ENCODE results near the gene CCRL2. TPM values are rescaled to one million over a fixed set of nuclear protein-coding genes. Genes with fewer than 3 reads are reported as not detected.

Gene CCRL2
- total RNA-seq, 2 experiments from 2014 or later: 4.3 to 4.5 TPM

DNA sequence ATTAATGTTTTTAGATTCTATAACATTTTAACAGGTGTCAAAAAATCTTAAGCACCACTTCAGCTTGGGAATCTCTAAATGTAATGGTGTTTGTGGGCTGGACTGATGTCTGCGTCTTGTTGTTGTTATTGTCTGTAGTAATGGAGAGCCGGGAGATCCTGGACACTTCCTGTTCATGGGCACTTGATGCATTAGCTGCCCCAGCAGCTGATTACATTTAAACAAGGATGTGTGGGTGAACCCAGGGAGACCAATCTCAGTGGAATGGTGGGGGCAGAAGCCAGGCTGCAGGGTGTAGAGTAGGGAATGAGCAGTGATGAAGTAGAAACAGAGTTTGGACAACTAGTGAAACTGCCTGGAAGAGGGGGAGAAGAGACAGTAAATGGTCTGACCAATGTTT is 8.0 kb upstream of the CCRL2 start:
- ATAC-seq (ENCODE audit: poor library complexity) (no peak), DNase-seq (no peak)
- Mint-ChIP-seq H3K4me3 (no peak overlapping the region), H3K9me3 (no peaks in the 10 kb centered on the region), H3K27ac (no peak overlapping the region), H3K36me3 (ENCODE audit: low read depth) (no peaks in the 10 kb centered on the region), H3K4me1 (ENCODE audit: low read depth) (no peaks in the 10 kb centered on the region), H3K27me3 (no peaks in the 10 kb centered on the region)
- Histone ChIP-seq H3K9me3 (ENCODE audit: control insufficient read depth in 1 of 2, insufficient read depth in 1 of 2, low read length in 2 of 2) (no peaks in the 10 kb centered on the region), H3K27me3 (ENCODE audit: control insufficient read depth in 1 of 2, insufficient read depth in 2 of 2, low read length in 2 of 2) (no peaks in the 10 kb centered on the region), H3K4me1 (ENCODE audit: insufficient read depth, low read length) (peaks cover 6% of the 10 kb centered on the region), H3K27ac (ENCODE audit: low read depth in 1 of 2, low read length in 2 of 2) (no peak overlapping the region), H3K4me3 (ENCODE audit: low read length) (no peak overlapping the region), H3K36me3 (ENCODE audit: insufficient read depth, low read length) (no peaks in the 10 kb centered on the region)
- TF ChIP-seq, protein P1, sequence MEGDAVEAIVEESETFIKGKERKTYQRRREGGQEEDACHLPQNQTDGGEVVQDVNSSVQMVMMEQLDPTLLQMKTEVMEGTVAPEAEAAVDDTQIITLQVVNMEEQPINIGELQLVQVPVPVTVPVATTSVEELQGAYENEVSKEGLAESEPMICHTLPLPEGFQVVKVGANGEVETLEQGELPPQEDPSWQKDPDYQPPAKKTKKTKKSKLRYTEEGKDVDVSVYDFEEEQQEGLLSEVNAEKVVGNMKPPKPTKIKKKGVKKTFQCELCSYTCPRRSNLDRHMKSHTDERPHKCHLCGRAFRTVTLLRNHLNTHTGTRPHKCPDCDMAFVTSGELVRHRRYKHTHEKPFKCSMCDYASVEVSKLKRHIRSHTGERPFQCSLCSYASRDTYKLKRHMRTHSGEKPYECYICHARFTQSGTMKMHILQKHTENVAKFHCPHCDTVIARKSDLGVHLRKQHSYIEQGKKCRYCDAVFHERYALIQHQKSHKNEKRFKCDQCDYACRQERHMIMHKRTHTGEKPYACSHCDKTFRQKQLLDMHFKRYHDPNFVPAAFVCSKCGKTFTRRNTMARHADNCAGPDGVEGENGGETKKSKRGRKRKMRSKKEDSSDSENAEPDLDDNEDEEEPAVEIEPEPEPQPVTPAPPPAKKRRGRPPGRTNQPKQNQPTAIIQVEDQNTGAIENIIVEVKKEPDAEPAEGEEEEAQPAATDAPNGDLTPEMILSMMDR (IDR thresholded peaks at IDR 0.05): no peak
- POLR2A ChIA-PET: no interaction called here
- intact Hi-C loops (cut with DNase I, micrococcal nuclease): no loop called here
- CTCF ChIA-PET: no interaction called here

DNA sequence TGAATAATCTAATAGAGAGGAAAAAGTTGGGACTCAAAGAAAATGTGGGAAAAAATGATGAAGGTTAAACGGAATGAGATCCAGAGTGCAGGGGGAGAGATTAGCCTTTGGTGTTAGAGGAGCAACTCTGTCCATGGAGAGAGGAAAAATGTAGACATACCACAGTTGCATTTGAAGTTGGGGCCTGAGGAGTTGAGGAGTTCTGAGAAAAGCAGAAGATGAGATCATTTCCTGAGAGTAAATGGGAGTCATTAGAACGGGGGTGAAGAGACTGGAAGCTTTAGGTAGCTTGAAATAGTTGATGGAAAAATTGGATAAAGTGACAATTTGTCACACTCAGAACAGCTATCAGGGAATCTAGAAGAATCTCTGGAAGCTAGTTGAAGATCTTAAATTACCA is 7.5 kb upstream of the CCRL2 start:
- Mint-ChIP-seq H3K4me3 (no peak overlapping the region), H3K27ac (no peak overlapping the region), H3K9me3 (no peaks in the 10 kb centered on the region), H3K27me3 (no peaks in the 10 kb centered on the region), H3K36me3 (ENCODE audit: low read depth) (no peaks in the 10 kb centered on the region), H3K4me1 (ENCODE audit: low read depth) (no peaks in the 10 kb centered on the region)
- no peak overlapping the region for H3K27ac ChIP-seq (ENCODE audit: low read depth in 1 of 2, low read length in 2 of 2)
- H3K4me1 ChIP-seq (ENCODE audit: insufficient read depth, low read length): peaks cover 6% of the 10 kb centered on the region
- no peak for ATAC-seq (ENCODE audit: poor library complexity)
- no peak overlapping the region for H3K4me3 ChIP-seq (ENCODE audit: low read length)
- TF ChIP-seq, protein P1 (IDR thresholded peaks at IDR 0.05): no peak
- intact Hi-C loops (cut with DNase I, micrococcal nuclease): no loop called here
- no peaks in the 10 kb centered on the region for H3K27me3 ChIP-seq (ENCODE audit: control insufficient read depth in 1 of 2, insufficient read depth in 2 of 2, low read length in 2 of 2)
- ChIA-PET CTCF (no interaction called here), POLR2A (no interaction called here)
- H3K36me3 ChIP-seq (ENCODE audit: insufficient read depth, low read length): no peaks in the 10 kb centered on the region
- H3K9me3 ChIP-seq (ENCODE audit: control insufficient read depth in 1 of 2, insufficient read depth in 1 of 2, low read length in 2 of 2): no peaks in the 10 kb centered on the region
- no peak for DNase-seq

DNA sequence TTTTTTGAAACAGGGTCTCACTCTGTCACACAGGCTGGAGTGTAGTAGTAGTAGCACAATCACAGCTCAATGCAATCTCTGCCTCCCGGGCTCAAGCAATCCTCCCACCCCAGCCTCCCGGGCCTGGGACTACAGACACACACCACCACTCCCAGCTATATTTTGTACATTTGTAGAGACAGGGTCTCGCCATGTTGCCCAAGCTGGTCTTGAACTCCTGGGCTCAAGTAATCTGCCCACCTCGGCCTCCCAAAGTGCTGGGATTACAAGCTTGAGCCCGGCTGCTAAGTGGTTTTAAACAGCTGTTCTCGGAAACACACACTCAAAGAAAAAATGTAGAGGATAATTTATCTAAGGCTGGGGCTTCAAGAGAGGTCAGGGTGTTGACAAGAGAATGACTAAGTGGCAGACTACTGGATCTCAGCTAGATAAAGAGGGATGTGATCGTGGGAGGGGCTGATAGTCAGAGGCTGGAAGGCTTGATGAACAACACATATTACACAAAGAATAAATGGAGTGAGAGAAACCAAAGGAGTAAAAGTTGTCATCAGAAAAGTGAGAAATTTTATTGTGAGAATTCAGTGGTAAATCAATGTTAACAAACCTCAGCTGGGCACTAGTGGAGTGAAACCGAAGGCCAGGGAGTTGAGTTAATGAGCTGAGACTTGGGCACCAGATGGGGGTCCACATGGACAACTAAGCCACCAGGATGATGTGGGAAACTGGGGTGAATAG is 6.9 kb upstream of the CCRL2 start:
- Mint-ChIP-seq H3K4me1 (ENCODE audit: low read depth) (no peaks in the 10 kb centered on the region), H3K4me3 (no peak overlapping the region), H3K27me3 (no peaks in the 10 kb centered on the region), H3K27ac (no peak overlapping the region), H3K9me3 (no peaks in the 10 kb centered on the region), H3K36me3 (ENCODE audit: low read depth) (no peaks in the 10 kb centered on the region)
- no peaks in the 10 kb centered on the region for H3K9me3 ChIP-seq (ENCODE audit: control insufficient read depth in 1 of 2, insufficient read depth in 1 of 2, low read length in 2 of 2)
- no peaks in the 10 kb centered on the region for H3K27me3 ChIP-seq (ENCODE audit: control insufficient read depth in 1 of 2, insufficient read depth in 2 of 2, low read length in 2 of 2)
- CTCF ChIA-PET: no interaction called here
- no peak for DNase-seq
- TF ChIP-seq, protein P1 (IDR thresholded peaks at IDR 0.05): no peak
- intact Hi-C loops (cut with DNase I, micrococcal nuclease): no loop called here
- H3K27ac ChIP-seq (ENCODE audit: low read depth in 1 of 2, low read length in 2 of 2): no peak overlapping the region
- H3K4me1 ChIP-seq (ENCODE audit: insufficient read depth, low read length): peaks cover 6% of the 10 kb centered on the region
- POLR2A ChIA-PET: no interaction called here
- no peak for ATAC-seq (ENCODE audit: poor library complexity)
- H3K36me3 ChIP-seq (ENCODE audit: insufficient read depth, low read length): no peaks in the 10 kb centered on the region
- no peak overlapping the region for H3K4me3 ChIP-seq (ENCODE audit: low read length)
